ENCODE data around the gene KCTD19.
"Not testable (repeated sequence)": the region's sequence is repeated elsewhere in the genome, so short reads cannot be mapped to it uniquely, and the experiment has no call there.

KCTD19 gene

DNA sequence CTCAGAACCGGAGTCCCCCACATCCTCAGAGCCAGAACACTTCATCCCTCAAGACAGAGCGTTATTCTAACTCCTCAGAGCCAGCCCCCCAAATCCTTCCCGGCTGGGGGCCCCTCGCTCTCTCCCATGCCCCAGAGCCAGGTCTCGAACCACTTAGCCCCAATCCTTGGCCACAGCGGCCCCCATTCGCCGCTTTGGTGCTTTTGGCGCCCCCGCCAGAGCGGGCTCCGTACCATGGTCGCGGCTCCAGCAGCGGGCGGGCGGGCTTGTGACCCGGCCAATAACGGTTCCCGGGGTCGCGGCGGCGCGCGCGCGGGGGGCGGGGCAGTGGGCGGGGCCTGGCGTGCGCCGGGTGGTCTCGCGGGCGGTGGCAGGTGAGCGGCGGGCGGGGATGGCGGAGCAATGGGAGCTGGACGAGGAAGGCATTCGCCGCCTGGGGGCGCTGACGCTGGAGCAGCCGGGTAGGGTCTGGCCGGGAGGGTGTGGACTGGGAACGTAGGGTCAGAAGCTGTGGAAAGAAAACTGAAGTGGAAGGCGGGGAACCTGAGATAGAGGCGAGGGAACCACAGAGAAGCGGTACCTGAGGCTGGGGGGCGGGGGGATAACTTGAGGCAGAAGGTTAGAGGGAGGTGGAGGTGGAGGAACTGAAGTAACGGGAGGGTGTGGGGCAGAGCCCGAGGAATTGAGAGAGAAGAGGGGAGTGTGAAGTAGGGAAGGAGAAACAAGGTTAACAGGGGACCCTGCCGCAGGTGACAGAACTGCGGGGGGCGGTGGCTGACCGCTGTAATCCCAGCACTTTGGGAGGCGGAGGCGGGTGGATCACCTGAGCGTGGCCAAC is at the start of gene KCTD19, which contains the start of gene LRRC36:
Gene KCTD19, minus strand, starts transcription at position 270 of the 838 bp plus-strand sequence. Its CDS starts 34 bp downstream, at position 236.
Gene LRRC36, plus strand, starts transcription at position 344 of the 838 bp plus-strand sequence. Its CDS starts 48 bp downstream, at position 392.
- peak; percentile 29 to 57 for DNase-seq

DNA sequence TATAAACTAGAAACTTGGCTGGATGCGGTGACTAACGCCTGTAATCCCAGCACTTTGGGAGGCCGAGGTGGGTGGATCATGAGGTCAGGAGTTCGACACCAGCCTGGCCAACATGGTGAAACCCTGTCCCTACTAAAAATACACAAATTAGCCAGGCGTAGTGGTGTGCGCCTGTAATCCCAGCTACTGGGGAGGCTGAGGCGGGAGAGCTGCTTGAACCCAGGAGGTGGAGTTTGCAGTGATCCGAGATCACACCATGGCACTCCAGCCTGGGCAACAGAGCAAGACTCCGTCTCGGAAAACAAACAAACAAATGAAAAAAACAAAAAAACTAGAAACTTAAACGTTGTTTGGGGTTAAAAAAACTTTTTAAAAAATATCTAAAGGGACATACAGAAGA is 49.5 kb upstream of the KCTD19 start:
- DNase-seq, result not testable (repeated sequence)

DNA sequence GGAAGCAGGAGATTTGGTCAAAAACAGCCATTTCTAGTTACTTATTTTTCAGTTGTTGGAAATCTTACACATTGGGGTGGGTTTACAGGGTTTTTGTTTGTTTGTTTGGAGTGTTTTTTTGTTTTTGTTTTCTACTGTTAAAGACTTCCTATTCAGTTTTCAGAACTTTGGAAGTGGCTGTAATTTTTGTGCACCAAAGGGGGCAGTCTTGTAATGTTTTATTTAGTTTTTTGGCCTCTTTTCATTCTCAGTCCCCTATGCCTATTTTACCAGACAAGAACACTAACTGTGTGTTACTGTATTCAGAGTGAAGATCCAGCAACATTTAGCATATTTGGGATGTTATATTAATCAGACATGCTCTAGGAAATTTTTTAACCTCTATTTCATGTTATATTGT is 46.1 kb upstream of the KCTD19 start:
- no peak for DNase-seq

DNA sequence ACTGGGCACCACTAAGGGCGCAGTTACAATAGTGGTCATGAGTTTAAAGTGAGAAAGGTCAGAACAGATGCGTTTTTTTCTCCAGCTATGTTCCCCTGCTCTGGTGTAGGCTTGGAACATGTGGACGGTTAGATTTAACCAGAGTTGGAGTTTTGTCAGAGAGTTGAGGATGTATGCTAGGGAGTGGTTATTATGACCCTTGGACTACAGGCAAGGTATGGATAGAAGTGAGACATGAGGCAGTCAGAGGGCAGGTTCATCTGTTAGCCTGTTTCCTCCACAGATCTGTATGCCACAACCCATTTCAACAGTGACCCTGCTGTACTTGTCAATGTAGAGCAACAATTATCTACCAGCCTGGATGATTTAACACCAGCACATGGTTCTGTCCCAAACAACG is 44.1 kb upstream of the KCTD19 start:
- DNase-seq, result no peak

- no peak for DNase-seq
Measured at GRCh38 chr16:67364600-67365235, 38.2 kb upstream of the KCTD19 start.

DNA sequence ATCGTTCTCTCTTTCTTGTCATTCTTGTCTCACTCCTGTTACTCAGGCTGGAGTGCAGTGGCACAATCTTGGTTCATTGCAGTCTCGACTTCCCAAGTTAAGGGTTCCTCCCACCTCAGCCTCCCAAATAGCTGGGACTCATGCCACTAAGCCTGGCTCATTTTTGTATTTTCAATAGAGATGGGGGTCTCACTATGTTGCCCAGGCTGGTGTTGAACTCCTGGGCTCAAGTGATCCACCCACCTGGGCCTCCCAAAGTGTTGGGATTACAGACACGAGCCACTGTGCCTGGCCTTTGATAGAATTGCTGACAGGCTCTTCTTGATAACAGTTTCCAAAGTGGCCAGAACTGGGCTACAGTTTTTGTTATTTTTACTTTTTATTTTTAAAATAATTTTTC is 34.5 kb upstream of the KCTD19 start:
- DNase-seq, result no peak

GRCh38 chr16:67359540-67360269 is 33.2 kb upstream of the KCTD19 start:
- not testable (repeated sequence) for DNase-seq

DNA sequence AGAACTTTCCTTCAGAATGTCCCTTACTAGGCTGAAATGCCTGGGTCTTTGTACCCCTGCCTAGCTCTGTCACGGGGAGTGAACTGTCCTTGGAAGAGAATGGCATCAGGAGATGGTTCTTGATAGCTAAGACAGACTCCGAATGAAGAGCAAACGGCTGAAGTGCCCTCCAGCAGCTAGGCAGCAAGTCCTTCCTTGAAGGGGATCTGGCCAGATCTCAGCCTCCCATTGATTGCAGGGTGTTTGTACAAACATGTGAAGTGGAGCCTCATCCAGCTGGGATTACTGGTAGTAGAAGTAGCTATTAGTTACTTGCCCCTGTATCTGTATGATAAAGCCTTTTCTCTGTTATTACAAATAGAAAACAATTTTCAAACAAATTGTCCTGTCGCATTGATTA is 31.0 kb upstream of the KCTD19 start:
- no peak for DNase-seq

- DNase-seq, result no peak
Measured at GRCh38 chr16:67356396-67356795, 29.9 kb upstream of the KCTD19 start.

DNA sequence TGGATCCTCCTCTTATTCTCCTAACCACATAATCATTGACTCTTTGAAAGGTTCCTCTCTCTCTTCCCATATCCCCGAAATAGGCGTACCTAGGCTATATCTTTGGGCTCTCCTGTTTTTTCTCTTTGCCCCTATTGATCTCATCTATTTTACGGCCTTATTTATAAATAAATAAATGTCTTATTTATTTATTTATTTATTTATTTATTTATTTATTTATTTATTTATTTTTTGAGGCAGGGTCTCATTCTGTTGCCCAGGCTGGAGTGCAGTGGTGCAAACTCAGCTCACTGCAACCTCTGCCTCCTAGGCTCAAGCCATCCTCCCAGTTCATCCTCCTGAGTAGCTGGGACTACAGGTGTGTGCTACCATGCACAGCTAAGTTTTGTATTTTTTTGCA is 25.9 kb upstream of the KCTD19 start:
- DNase-seq, result not testable (repeated sequence)

DNA sequence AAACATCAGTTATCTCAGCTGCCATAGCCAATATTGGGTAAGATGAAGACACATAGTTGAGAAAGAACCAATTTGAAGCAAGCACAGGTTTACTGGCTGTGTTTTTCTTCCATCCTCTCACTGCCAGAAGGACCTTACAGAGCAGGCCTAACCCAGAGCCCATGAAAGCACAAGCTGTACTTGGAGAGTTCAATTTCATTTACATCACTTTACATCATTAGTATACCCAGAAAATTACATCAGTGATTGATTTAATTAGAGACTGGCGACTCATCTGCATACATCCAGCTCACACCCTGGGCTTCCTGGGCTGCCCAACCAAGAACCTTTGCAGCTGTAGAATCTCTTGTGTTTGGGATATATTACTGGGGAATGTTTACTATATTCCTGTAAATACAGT is 23.8 kb upstream of the KCTD19 start:
- DNase-seq, result no peak

DNA sequence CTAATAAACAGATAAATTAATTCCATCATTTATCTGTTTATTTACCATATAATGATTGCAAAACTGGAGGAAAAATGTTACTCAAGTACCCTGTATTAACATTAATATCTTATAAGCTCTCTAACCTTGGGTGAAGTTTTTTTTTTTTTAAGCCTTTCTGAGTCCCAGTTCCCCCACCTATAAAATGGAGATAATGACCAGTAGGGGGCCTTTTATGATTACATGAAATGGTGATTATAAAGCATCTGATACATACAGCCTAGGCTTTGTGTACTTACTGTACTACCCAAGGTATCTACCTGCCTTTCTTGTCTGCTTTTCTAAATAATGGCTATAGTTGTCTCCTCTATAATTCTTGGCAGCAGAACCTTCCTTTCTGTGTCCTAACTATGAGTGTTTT is 22.6 kb upstream of the KCTD19 start:
- DNase-seq, result no peak

DNA sequence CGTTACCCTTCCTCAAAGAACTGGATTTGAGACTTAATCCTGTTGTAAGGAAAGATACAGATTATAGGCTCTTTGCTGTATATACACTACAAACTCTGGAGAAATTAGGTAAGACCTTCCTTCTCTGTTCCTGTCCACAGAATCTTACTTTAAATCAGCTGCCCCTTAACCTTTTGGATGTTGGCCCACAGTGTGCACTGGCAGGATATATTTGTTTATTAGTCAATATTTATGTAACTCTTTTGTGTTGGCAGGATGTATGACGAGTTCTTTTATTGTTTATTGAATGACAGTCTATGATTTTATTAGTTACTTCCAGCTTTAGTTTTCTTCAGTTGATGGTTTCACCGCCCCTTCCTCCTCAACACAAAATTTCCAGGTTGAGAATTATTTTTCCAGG is 19.8 kb upstream of the KCTD19 start:
- DNase-seq, result no peak

DNA sequence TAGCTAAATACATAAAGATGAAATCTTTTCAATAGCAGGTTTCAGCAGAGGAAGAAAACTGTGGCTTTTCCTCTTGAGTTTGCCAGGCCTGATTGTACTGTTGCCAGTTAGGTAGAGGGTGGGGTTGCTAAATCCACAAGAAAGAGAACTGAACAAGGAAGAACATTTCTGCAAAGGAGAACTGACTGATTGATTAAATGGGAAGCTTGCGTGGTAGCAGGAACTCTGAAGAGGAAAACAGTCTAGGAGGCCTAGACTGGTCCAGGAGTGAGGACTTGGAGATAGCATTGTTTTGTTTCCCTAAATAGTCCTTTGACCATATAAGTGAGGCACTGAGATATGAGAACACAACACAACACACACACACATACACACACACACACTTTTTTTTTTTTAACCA is 18.9 kb upstream of the KCTD19 start:
- DNase-seq, result no peak

DNA sequence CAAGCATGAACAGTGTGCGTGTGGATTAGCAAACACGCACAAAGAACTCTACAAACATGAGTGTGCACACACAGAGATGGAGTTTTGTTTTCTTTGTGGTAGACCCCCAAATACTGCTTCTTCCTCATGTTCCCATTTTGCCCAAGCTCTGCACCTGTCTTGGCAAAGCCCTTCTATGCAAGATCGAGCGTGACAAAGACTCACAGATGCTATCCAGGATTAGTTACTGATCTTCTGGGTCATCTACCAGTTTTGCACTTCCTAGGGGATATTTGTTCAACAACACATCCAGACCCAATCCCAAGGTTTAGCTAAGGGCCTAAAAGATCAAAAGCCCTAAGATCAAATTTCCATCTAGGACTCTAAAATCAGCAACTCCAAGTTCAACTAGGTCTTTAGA is 16.1 kb upstream of the KCTD19 start:
- no peak for DNase-seq

DNA sequence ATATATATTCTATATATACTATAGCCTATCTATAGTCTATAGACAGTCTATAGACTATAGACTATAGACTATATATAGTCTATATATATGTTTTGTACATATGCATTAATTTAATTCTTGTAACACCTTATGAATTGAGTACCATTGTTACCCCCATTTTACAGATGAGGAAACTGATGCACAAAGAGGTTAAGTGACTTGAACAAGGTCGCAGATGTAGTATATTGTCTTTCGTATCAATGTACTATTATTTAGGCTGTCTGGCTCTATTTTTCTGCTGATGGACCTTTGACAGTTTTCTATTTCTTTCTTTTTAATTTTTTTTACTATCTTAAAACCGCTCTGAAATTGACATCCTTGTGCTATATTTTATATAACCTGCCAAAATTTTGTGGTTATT is 14.7 kb upstream of the KCTD19 start:
- DNase-seq, result no peak

DNA sequence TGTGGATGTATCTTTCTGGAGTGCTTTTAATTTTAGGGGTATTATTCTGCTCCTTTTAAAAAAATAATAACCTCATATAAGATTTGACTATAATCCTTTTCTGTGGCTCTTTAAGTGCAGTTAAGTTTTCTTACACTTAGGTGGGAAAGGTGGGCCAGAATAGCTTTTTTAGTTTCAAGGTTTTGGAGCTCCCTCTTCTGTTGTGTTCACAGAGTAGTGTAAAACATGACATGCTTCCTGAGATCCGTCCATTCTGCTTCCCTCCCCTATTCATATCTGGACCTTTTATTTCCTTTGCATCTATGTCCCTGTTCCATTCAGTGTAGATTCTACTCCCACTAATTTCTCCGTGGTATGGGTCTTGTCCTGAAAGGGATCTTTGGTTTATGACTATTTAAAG is 12.9 kb upstream of the KCTD19 start:
- DNase-seq, result no peak

GRCh38 chr16:67336648-67337047 is 10.1 kb upstream of the KCTD19 start:
- no peak for DNase-seq

GRCh38 chr16:67336116-67336515 is 9.6 kb upstream of the KCTD19 start:
- no peak for DNase-seq

DNA sequence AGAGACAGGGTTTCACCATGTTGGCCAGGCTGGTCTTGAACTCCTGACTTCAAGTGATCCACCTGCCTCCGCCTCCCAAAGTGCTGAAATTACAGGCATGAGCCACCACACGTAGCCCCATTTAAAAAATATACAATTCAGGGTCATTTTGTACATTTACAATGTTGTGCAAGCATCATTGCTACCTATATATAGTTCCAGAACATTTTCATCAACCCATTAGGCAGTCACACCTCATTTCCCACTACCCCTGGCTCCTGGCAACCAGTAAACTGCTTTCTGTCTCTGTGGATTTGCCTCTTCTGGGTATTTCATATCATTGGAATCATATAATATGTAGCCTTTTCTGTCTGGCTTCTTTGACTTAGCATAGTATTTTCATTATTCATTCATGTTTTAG is 6.8 kb upstream of the KCTD19 start:
- DNase-seq, result no peak

- DNase-seq, result no peak
Measured at GRCh38 chr16:67329901-67330300, 3.4 kb upstream of the KCTD19 start.

GRCh38 chr16:67327743-67328142 is 1.2 kb upstream of the KCTD19 start:
- no peak for DNase-seq

- no peak for DNase-seq
Measured at GRCh38 chr16:67326115-67326471, 448 bp downstream of the KCTD19 start.

- no peak for DNase-seq
Measured at GRCh38 chr16:67317853-67318252, 8.7 kb downstream of the KCTD19 start.
